HEK293 (cell line): ENCODE results near the gene SPACA4.

Experiments used
- BCL11B ChIP-seq: fragments of 450-650 bp; formaldehyde crosslinking; IDR thresholded peaks from 2 replicates; pipeline ENCODE4 v1.5.1; 2016; ENCODE audit warnings: low read depth, missing biosample characterization, missing genetic modification characterization
- GLIS2 ChIP-seq: fragments of 450-650 bp; formaldehyde crosslinking; IDR thresholded peaks from 2 replicates; pipeline ENCODE4 v1.5.1; 2016; ENCODE audit warnings: missing biosample characterization, missing genetic modification characterization
- KLF1 ChIP-seq: fragments of 450-650 bp; formaldehyde crosslinking; IDR thresholded peaks from 2 replicates; pipeline ENCODE4 v1.5.1; 2016; ENCODE audit warnings: missing biosample characterization, missing genetic modification characterization
- KLF16 ChIP-seq: fragments of 450-650 bp; formaldehyde crosslinking; IDR thresholded peaks from 2 replicates; pipeline ENCODE4 v1.5.1; 2017; ENCODE audit warnings: missing biosample characterization, missing genetic modification characterization
- MZF1 ChIP-seq: fragments of 450-650 bp; formaldehyde crosslinking; IDR thresholded peaks from 2 replicates; pipeline ENCODE4 v1.5.1; 2017; ENCODE audit warnings: missing biosample characterization, missing genetic modification characterization, borderline replicate concordance
- SP3 ChIP-seq: fragments of 450-650 bp; formaldehyde crosslinking; IDR thresholded peaks from 2 replicates; pipeline ENCODE4 v1.5.1; 2016; ENCODE audit warnings: missing biosample characterization, missing genetic modification characterization
- WT1 ChIP-seq: fragments of 450-650 bp; formaldehyde crosslinking; IDR thresholded peaks from 2 replicates; pipeline ENCODE4 v1.5.1; 2016; ENCODE audit warnings: missing biosample characterization, missing genetic modification characterization
- ZBTB17 ChIP-seq: fragments of 450-650 bp; formaldehyde crosslinking; IDR thresholded peaks from 2 replicates; pipeline ENCODE4 v1.5.1; 2016; ENCODE audit warnings: missing biosample characterization, missing genetic modification characterization
- ZFHX2 ChIP-seq: fragments of 450-650 bp; formaldehyde crosslinking; conservative IDR thresholded peaks from 2 replicates; pipeline ENCODE4 v1.5.1; 2016; ENCODE audit warnings: missing biosample characterization, missing genetic modification characterization
- ZFP37 ChIP-seq: fragments of 450-650 bp; formaldehyde crosslinking; IDR thresholded peaks from 2 replicates; pipeline ENCODE4 v1.5.1; 2016; ENCODE audit warnings: missing biosample characterization, missing genetic modification characterization
- ZFP69B ChIP-seq: fragments of 450-650 bp; formaldehyde crosslinking; IDR thresholded peaks from 2 replicates; pipeline ENCODE4 v1.5.1; 2016; ENCODE audit warnings: missing biosample characterization, missing genetic modification characterization
- ZNF2 ChIP-seq: fragments of 450-650 bp; formaldehyde crosslinking; IDR thresholded peaks from 2 replicates; pipeline ENCODE4 v1.5.1; 2016; ENCODE audit warnings: missing biosample characterization, missing genetic modification characterization
- ZNF223 ChIP-seq: fragments of 450-650 bp; formaldehyde crosslinking; IDR thresholded peaks from 2 replicates; pipeline ENCODE4 v1.5.1; 2016; ENCODE audit warnings: missing biosample characterization, missing genetic modification characterization
- ZNF24 ChIP-seq: fragments of 450-650 bp; formaldehyde crosslinking; IDR thresholded peaks from 2 replicates; pipeline ENCODE4 v1.5.1; 2016; ENCODE audit warnings: missing biosample characterization, missing genetic modification characterization
- ZNF366 ChIP-seq: fragments of 450-650 bp; formaldehyde crosslinking; conservative IDR thresholded peaks from 2 replicates; pipeline ENCODE4 v1.5.1; 2016; ENCODE audit warnings: missing biosample characterization, missing genetic modification characterization
- ZNF391 ChIP-seq: fragments of 450-650 bp; formaldehyde crosslinking; IDR thresholded peaks from 2 replicates; pipeline ENCODE4 v1.5.1; 2016; ENCODE audit warnings: low read depth, missing biosample characterization, missing genetic modification characterization, borderline replicate concordance
- ZNF423 ChIP-seq: fragments of 450-650 bp; formaldehyde crosslinking; IDR thresholded peaks from 2 replicates; pipeline ENCODE4 v1.5.1; 2016; ENCODE audit warnings: missing biosample characterization, missing genetic modification characterization
- ZNF555 ChIP-seq: fragments of 450-650 bp; formaldehyde crosslinking; conservative IDR thresholded peaks from 2 replicates; pipeline ENCODE4 v1.5.1; 2017; ENCODE audit warnings: missing biosample characterization, mild to moderate bottlenecking, missing genetic modification characterization, inconsistent platforms
- ZNF571 ChIP-seq: fragments of 450-650 bp; formaldehyde crosslinking; IDR thresholded peaks from 2 replicates; pipeline ENCODE4 v1.5.0; 2017; ENCODE audit warnings: missing biosample characterization, missing genetic modification characterization
- ZNF600 ChIP-seq: fragments of 450-650 bp; formaldehyde crosslinking; IDR thresholded peaks from 2 replicates; pipeline ENCODE4 v1.5.1; 2016; ENCODE audit warnings: missing biosample characterization, missing genetic modification characterization
- ZNF660 ChIP-seq: fragments of 450-650 bp; IDR thresholded peaks from 2 replicates; pipeline ENCODE4 v1.5.1; 2018; ENCODE audit warnings: missing biosample characterization, mild to moderate bottlenecking, missing genetic modification characterization
- ZNF76 ChIP-seq: fragments of 450-650 bp; formaldehyde crosslinking; IDR thresholded peaks from 2 replicates; pipeline ENCODE4; 2016; ENCODE audit warnings: low read depth, missing biosample characterization, missing genetic modification characterization, borderline replicate concordance
- TF ChIP-seq, protein P1 (sequence below): fragments of 450-650 bp; formaldehyde crosslinking; IDR thresholded peaks from 2 replicates; pipeline ENCODE4 v1.5.1; 2016; ENCODE audit warnings: missing biosample characterization, missing genetic modification characterization
- TF ChIP-seq, protein P2 (sequence below): fragments of 450-650 bp; formaldehyde crosslinking; IDR thresholded peaks from 2 replicates; pipeline ENCODE4 v1.5.1; 2016; ENCODE audit warnings: missing biosample characterization, missing genetic modification characterization
- TF ChIP-seq, protein P3 (sequence below): fragments of 450-650 bp; formaldehyde crosslinking; IDR thresholded peaks from 2 replicates; pipeline ENCODE4 v1.5.1; 2017; ENCODE audit warnings: missing biosample characterization, missing genetic modification characterization
- TF ChIP-seq, protein P4 (sequence below): fragments of 450-650 bp; IDR thresholded peaks from 2 replicates; pipeline ENCODE4 v1.5.1; 2018; ENCODE audit warnings: missing biosample characterization, missing genetic modification characterization
- TF ChIP-seq, protein P5 (sequence below): fragments of 450-650 bp; formaldehyde crosslinking; IDR thresholded peaks from 2 replicates; pipeline ENCODE4 v1.5.1; 2017; ENCODE audit warnings: missing biosample characterization, missing genetic modification characterization
- TF ChIP-seq, protein P6 (sequence below): fragments of 450-650 bp; formaldehyde crosslinking; IDR thresholded peaks from 2 replicates; pipeline ENCODE4 v1.5.1; 2016; ENCODE audit warnings: missing biosample characterization, missing genetic modification characterization
- TF ChIP-seq, protein P7 (sequence below): fragments of 450-650 bp; formaldehyde crosslinking; IDR thresholded peaks from 2 replicates; pipeline ENCODE4 v1.5.1; 2016; ENCODE audit warnings: missing biosample characterization, missing genetic modification characterization

Gene SPACA4

DNA sequence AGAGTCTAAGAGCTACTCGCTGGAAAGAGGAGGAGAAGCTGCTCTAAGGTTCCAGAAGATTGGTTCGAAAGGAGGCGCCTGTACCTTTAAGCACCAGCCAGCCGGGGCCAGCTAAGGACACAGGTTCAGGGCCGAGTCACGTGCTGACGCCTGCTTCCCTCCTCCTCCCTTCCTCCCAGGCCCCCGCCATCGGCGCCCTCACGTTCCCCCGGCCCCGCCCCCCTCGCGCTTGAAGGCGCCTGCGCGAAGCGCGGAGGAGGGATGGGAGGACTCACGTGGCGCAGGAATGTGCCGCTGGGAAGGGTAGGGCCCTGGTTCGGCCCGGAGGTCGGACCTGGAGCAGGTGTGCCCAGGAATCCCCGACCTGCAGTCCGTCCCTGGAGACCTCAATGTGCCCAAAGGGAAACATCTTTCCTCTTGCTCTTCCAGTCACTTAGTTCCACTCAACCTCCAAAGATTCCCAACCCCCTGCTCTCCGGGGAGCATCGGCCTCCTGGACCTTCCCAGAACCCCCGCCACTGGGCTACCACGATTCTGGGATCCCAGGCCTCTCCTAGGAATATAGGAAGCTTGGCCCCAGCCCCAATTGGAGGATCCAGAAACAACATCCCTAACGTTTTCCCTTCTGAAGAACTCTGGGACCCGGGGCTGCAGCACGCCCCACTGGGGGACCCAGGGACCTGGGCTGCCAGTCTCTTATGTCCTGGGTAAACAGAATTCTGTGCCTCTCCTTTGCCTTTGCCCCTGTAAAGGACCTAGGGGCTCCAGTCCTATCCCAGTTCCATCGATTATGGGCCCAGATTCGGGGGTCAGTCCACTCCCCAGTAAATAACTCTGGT is 28.1 kb downstream of the SPACA4 start (continued):
- TF ChIP-seq, protein P1, sequence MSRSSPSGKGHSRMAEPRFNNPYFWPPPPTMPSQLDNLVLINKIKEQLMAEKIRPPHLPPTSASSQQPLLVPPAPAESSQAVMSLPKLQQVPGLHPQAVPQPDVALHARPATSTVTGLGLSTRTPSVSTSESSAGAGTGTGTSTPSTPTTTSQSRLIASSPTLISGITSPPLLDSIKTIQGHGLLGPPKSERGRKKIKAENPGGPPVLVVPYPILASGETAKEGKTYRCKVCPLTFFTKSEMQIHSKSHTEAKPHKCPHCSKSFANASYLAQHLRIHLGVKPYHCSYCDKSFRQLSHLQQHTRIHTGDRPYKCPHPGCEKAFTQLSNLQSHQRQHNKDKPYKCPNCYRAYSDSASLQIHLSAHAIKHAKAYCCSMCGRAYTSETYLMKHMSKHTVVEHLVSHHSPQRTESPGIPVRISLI, result no peak
- TF ChIP-seq ZNF24 (tag by site-specific recombination) (peak; percentile 87), ZNF600 (tag by site-specific recombination) (peak; percentile 89; the same call in 1 of the 2 replicates), ZFHX2 (peak; percentile 87), ZNF223 (peak; percentile 64; the same call in 1 of the 2 replicates), ZNF76 (peak; percentile 94), ZNF423 (peak; percentile 53; the same call in 1 of the 2 replicates), ZFP37 (tag by site-specific recombination) (0 out of 2 replicates have a peak, but pooled peaks have one; percentile 20), ZBTB17 (peak; percentile 56), ZNF366 (tag by site-specific recombination) (peak; percentile 99), ZNF391 (0 out of 2 replicates have a peak, but pooled peaks have one; percentile 16), WT1 (peak; percentile 71; the same call in 1 of the 2 replicates), SP3 (peak; percentile 83), KLF1 (tag by site-specific recombination) (peak; percentile 74), GLIS2 (tag by site-specific recombination) (peak; percentile 81), BCL11B (tag by site-specific recombination) (peak; percentile 91), KLF16 (peak; percentile 89), ZNF2 (tag by site-specific recombination) (peak; percentile 48; the same call in 1 of the 2 replicates), ZNF571 (tag by site-specific recombination) (no peak), MZF1 (tag by site-specific recombination) (0 out of 2 replicates have a peak, but pooled peaks have one; percentile 46), ZFP69B (tag by site-specific recombination) (0 out of 2 replicates have a peak, but pooled peaks have one; percentile 37), ZNF660 (tag by site-specific recombination) (0 out of 2 replicates have a peak, but pooled peaks have one; percentile 10), ZNF555 (tag by site-specific recombination) (no peak)
- TF ChIP-seq, protein P2, sequence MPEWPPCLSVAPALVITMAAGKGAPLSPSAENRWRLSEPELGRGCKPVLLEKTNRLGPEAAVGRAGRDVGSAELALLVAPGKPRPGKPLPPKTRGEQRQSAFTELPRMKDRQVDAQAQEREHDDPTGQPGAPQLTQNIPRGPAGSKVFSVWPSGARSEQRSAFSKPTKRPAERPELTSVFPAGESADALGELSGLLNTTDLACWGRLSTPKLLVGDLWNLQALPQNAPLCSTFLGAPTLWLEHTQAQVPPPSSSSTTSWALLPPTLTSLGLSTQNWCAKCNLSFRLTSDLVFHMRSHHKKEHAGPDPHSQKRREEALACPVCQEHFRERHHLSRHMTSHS (tag by site-specific recombination), result no peak
- TF ChIP-seq, protein P3, sequence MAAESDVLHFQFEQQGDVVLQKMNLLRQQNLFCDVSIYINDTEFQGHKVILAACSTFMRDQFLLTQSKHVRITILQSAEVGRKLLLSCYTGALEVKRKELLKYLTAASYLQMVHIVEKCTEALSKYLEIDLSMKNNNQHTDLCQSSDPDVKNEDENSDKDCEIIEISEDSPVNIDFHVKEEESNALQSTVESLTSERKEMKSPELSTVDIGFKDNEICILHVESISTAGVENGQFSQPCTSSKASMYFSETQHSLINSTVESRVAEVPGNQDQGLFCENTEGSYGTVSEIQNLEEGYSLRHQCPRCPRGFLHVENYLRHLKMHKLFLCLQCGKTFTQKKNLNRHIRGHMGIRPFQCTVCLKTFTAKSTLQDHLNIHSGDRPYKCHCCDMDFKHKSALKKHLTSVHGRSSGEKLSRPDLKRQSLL, result no peak
- TF ChIP-seq, protein P4, sequence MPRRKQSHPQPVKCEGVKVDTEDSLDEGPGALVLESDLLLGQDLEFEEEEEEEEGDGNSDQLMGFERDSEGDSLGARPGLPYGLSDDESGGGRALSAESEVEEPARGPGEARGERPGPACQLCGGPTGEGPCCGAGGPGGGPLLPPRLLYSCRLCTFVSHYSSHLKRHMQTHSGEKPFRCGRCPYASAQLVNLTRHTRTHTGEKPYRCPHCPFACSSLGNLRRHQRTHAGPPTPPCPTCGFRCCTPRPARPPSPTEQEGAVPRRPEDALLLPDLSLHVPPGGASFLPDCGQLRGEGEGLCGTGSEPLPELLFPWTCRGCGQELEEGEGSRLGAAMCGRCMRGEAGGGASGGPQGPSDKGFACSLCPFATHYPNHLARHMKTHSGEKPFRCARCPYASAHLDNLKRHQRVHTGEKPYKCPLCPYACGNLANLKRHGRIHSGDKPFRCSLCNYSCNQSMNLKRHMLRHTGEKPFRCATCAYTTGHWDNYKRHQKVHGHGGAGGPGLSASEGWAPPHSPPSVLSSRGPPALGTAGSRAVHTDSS (tag by site-specific recombination), result peak; percentile 75
- TF ChIP-seq, protein P5, sequence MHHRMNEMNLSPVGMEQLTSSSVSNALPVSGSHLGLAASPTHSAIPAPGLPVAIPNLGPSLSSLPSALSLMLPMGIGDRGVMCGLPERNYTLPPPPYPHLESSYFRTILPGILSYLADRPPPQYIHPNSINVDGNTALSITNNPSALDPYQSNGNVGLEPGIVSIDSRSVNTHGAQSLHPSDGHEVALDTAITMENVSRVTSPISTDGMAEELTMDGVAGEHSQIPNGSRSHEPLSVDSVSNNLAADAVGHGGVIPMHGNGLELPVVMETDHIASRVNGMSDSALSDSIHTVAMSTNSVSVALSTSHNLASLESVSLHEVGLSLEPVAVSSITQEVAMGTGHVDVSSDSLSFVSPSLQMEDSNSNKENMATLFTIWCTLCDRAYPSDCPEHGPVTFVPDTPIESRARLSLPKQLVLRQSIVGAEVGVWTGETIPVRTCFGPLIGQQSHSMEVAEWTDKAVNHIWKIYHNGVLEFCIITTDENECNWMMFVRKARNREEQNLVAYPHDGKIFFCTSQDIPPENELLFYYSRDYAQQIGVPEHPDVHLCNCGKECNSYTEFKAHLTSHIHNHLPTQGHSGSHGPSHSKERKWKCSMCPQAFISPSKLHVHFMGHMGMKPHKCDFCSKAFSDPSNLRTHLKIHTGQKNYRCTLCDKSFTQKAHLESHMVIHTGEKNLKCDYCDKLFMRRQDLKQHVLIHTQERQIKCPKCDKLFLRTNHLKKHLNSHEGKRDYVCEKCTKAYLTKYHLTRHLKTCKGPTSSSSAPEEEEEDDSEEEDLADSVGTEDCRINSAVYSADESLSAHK (tag by site-specific recombination), result peak; percentile 57
- TF ChIP-seq, protein P6, sequence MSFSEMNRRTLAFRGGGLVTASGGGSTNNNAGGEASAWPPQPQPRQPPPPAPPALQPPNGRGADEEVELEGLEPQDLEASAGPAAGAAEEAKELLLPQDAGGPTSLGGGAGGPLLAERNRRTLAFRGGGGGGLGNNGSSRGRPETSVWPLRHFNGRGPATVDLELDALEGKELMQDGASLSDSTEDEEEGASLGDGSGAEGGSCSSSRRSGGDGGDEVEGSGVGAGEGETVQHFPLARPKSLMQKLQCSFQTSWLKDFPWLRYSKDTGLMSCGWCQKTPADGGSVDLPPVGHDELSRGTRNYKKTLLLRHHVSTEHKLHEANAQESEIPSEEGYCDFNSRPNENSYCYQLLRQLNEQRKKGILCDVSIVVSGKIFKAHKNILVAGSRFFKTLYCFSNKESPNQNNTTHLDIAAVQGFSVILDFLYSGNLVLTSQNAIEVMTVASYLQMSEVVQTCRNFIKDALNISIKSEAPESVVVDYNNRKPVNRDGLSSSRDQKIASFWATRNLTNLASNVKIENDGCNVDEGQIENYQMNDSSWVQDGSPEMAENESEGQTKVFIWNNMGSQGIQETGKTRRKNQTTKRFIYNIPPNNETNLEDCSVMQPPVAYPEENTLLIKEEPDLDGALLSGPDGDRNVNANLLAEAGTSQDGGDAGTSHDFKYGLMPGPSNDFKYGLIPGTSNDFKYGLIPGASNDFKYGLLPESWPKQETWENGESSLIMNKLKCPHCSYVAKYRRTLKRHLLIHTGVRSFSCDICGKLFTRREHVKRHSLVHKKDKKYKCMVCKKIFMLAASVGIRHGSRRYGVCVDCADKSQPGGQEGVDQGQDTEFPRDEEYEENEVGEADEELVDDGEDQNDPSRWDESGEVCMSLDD (tag by site-specific recombination), result peak; percentile 74
- TF ChIP-seq, protein P7, sequence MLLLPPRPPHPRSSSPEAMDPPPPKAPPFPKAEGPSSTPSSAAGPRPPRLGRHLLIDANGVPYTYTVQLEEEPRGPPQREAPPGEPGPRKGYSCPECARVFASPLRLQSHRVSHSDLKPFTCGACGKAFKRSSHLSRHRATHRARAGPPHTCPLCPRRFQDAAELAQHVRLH (tag by site-specific recombination), result peak; percentile 84
